ENCODE measurements around the gene PRR20E.
"Not testable (repeated sequence)": the region's sequence is repeated elsewhere in the genome, so short reads cannot be mapped to it uniquely, and the experiment has no call there.

Gene PRR20E

DNA sequence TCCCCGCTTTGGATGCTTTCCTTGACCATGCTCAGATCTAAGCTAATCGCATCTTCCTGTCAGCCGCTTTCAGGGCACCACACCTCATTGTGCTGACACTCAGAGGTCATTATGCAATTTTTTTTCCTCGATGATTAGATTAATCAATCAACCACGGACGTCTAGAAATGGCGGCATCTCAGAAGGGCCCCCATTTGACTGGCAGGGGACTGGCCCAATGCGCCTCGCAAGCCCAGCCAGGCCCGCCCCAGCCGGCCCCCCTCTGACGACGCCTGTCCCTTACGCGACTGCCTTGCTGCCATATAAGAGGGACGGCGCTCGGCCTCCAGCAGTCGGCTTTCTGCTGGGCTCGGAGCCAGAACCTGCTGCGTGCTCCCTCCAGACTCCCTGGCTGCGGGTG, at the start of gene PRR20E:
PRR20E (plus strand) TSS at position 301 of the 400 bp plus-strand sequence. CDS start 387 bp downstream, outside the sequence.
- DNase-seq (ENCODE audit: low spot score): not testable (repeated sequence)

GRCh38 chr13:57123681-57124080, 43.3 kb upstream of the PRR20E start:
- no peak for DNase-seq (ENCODE audit: low spot score)

DNA sequence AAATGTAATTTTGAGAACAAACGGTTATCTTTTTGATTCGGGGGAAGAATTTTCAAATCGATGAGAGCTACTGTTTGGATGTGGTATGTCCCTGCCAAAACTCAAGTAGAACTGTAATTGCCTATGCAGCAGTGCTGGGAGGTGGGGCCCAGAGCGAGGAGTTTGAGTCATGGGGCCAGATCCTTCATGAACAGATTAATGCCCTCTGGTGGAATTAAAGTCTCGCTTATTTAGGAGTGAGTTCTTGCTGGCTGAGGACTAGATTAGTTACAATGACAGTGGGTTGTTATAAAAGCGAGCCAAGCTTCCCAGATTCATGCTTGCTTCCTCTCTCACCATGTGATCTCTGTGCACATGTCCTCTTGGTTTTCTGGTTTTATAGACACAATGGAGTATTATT, 38.1 kb upstream of the PRR20E start:
- DNase-seq (ENCODE audit: low spot score): no peak

- no peak for DNase-seq (ENCODE audit: low spot score)
Observed at GRCh38 chr13:57136093-57136492, 30.9 kb upstream of the PRR20E start.

DNA sequence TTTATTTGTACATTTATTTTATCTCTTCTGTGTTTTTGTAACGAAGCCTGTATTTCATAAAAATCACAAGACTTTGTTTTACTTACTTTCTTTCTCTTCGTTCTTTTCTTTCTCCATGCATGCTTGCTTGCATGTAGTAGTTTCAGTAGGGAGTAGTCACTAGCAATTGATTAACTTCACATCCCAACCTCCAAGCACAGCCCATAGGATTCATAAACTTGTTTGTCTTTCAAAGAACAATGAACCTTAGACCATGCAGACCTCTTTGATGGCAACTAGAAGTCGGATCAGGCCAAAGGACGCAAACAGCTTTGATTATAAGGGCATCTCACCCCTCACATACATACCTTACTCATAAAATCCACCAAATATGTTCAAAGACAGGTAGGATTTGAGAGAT, 29.4 kb upstream of the PRR20E start:
- no peak for DNase-seq (ENCODE audit: low spot score)

GRCh38 chr13:57138988-57139387, 28.0 kb upstream of the PRR20E start:
- no peak for DNase-seq (ENCODE audit: low spot score)

DNA sequence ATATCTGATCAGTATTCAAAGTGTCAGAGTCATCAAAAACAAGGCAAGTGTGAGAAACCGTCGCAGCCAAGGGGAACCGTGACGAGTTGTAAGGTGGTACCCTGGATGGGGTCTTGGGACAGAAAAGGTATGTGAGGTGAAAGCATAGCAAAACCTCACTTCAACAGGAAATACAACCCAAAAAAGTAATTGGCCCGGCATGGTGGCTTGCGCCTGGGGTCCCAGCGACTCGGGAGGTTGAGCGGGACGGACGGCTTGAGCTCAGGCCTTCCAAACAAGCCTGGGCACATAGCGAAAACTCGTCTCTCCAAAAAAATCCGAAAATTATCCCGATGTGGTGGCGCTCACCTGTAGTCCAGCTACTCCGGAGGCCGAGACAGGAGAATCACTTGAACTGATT, 27.2 kb upstream of the PRR20E start:
- not testable (repeated sequence) for DNase-seq (ENCODE audit: low spot score)

DNA sequence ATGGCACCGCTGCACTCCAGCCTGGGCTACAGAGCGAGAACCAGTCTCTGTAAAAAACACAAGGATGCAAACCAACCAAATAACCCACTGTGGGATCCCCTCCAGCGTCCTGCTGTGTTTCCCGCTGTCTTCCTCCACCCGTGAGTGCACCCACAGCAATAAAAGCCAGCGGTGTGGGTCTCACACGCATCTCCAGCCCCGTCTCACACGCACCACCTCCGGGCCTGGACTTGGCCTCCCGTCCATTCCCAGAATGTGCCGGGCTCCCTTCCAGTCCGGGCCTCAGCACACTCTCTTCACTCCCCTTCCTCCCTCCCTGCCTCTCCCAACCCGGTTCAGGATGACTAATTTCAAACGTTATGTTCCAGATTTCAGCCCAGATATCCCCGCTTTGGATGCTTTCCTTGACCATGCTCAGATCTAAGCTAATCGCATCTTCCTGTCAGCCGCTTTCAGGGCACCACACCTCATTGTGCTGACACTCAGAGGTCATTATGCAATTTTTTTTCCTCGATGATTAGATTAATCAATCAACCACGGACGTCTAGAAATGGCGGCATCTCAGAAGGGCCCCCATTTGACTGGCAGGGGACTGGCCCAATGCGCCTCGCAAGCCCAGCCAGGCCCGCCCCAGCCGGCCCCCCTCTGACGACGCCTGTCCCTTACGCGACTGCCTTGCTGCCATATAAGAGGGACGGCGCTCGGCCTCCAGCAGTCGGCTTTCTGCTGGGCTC, 26.6 kb upstream of the PRR20E start, which contains the start of gene PRR20A:
PRR20A (plus strand) TSS at position 684 of the 734 bp plus-strand sequence. CDS start 387 bp downstream, outside the sequence.
- DNase-seq (ENCODE audit: low spot score): not testable (repeated sequence)

DNA sequence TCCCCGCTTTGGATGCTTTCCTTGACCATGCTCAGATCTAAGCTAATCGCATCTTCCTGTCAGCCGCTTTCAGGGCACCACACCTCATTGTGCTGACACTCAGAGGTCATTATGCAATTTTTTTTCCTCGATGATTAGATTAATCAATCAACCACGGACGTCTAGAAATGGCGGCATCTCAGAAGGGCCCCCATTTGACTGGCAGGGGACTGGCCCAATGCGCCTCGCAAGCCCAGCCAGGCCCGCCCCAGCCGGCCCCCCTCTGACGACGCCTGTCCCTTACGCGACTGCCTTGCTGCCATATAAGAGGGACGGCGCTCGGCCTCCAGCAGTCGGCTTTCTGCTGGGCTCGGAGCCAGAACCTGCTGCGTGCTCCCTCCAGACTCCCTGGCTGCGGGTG, 19.8 kb upstream of the PRR20E start, which contains the start of gene PRR20B:
PRR20B (plus strand) TSS at position 301 of the 400 bp plus-strand sequence. CDS start 387 bp downstream, outside the sequence.
- not testable (repeated sequence) for DNase-seq (ENCODE audit: low spot score)

GRCh38 chr13:57148106-57148505, 18.9 kb upstream of the PRR20E start:
- DNase-seq (ENCODE audit: low spot score): not testable (repeated sequence)

DNA sequence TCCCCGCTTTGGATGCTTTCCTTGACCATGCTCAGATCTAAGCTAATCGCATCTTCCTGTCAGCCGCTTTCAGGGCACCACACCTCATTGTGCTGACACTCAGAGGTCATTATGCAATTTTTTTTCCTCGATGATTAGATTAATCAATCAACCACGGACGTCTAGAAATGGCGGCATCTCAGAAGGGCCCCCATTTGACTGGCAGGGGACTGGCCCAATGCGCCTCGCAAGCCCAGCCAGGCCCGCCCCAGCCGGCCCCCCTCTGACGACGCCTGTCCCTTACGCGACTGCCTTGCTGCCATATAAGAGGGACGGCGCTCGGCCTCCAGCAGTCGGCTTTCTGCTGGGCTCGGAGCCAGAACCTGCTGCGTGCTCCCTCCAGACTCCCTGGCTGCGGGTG, 13.2 kb upstream of the PRR20E start, which contains the start of gene PRR20C:
PRR20C (plus strand) TSS at position 301 of the 400 bp plus-strand sequence. CDS start 387 bp downstream, outside the sequence.
- DNase-seq (ENCODE audit: low spot score): not testable (repeated sequence)

GRCh38 chr13:57160332-57160731, 6.7 kb upstream of the PRR20E start, which contains the start of gene PRR20D:
Gene PRR20D (plus strand): TSS chr13:57160632. CDS start chr13:57161019, 387 bp downstream.
- DNase-seq (ENCODE audit: low spot score): not testable (repeated sequence)

DNA sequence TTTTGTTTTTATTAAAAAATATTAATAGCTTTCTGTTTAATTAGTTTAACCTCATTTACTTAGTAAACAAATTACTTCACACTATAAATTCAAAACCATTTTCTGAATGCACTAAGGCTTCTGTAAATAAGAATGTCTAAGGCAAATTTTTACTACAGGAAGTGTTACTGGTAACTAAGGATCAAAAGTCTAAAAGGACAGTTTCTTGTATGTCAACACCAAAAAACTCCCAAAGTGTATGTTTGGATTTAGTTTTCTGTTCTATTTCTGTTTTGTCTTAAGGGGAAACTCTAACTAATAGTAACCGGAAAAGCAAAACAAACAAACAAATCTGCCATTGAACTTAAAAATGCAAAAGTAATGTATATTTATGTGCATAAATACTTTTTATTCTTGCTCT, 24.7 kb downstream of the PRR20E start:
- DNase-seq (ENCODE audit: low spot score): no peak

- DNase-seq (ENCODE audit: low spot score): no peak
Observed at GRCh38 chr13:57212989-57213388, 46.0 kb downstream of the PRR20E start.

Data from AG08396 (cell line).